ENCODE measurements around the gene TBX15.

GRCh38 chr1:119007339-119007669, 19.2 kb upstream of the TBX15 start:
- no peak for TF ChIP-seq CTCF (IDR thresholded peaks at IDR 0.05)
- TF ChIP-seq EP300 (IDR thresholded peaks at IDR 0.05): no peak
- TF ChIP-seq POLR2A (IDR thresholded peaks at IDR 0.05): no peak
- no peak for TF ChIP-seq POLR2AphosphoS5 (IDR thresholded peaks at IDR 0.05)

Data from gastroesophageal sphincter (tissue), 3 donors.